GM12878 (cell line): Measurements from ENCODE around the gene CDC14B.

Source experiments
- CBX5 ChIP-seq: sonication (generic); IDR thresholded peaks from 2 replicates; pipeline ENCODE4 v1.6.1; 2016; ENCODE audit warnings: low read depth, moderate library complexity, mild to moderate bottlenecking, inconsistent platforms
- DPF2 ChIP-seq: fragments of 450-650 bp; IDR thresholded peaks from 2 replicates; pipeline ENCODE4 v1.6.1; 2017; ENCODE audit warnings: mild to moderate bottlenecking
- MEF2A ChIP-seq: IDR thresholded peaks from 2 replicates; pipeline ENCODE4 v1.6.1; 2011; ENCODE audit warnings: low read depth, mild to moderate bottlenecking, low read length, moderate library complexity; ENCODE audit not compliant: insufficient read depth
- RCOR1 ChIP-seq: conservative IDR thresholded peaks from 2 replicates; pipeline ENCODE4 v1.6.1; 2012; ENCODE audit warnings: low read depth, low read length, improper control_type of control experiment
- SIN3A ChIP-seq: IDR thresholded peaks from 2 replicates; pipeline ENCODE4 v1.6.1; 2012; ENCODE audit warnings: low read depth, low read length, improper control_type of control experiment
- SIX5 ChIP-seq: IDR thresholded peaks from 2 replicates; pipeline ENCODE4 v1.6.1; 2011; ENCODE audit warnings: mild to moderate bottlenecking, low read depth, low read length, moderate library complexity; ENCODE audit not compliant: severe bottlenecking
- TF ChIP-seq, protein P1 (sequence below), 3 experiments: IDR thresholded peaks in 2 of 3; conservative IDR thresholded peaks in 1 of 3; 2 replicates each; pipeline ENCODE4 v1.5.1; 2011; ENCODE audit warnings: low read depth in 3 of 3, low read length in 3 of 3, mild to moderate bottlenecking in 3 of 3, control low read depth in 2 of 3, moderate library complexity in 2 of 3, inconsistent platforms in 1 of 3, mixed read lengths in 1 of 3; ENCODE audit not compliant: control insufficient read depth in 2 of 3, insufficient read depth in 1 of 3; ENCODE audit errors: extremely low read depth in 1 of 3
- TF ChIP-seq, protein P2 (sequence below): fragments of 450-650 bp; IDR thresholded peaks from 2 replicates; pipeline ENCODE4 v1.6.1; 2016; ENCODE audit warnings: mild to moderate bottlenecking, moderate library complexity, borderline replicate concordance

DNA sequence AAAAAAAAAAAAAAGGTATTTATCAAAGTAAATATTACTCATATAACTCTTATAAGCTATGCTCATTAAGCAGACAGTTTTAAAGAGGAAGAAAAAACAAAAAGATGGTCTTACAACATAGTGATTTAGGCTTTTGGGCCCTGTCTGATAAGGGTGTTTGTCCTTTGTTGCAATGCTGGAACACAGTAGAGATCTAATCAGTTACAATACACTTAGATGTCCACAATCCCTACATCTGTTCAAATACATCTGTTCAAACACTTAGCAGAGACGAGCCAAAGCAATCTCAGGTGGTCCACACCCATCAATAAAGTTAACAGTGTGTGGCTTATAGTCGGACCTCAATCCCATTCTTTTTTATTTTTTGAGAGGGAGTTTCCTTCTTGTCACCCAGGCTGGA lies 24.5 kb upstream of the CDC14B start:
- no peak for TF ChIP-seq RCOR1
- TF ChIP-seq DPF2: no peak
- no peak for TF ChIP-seq CBX5
- TF ChIP-seq, protein P1, sequence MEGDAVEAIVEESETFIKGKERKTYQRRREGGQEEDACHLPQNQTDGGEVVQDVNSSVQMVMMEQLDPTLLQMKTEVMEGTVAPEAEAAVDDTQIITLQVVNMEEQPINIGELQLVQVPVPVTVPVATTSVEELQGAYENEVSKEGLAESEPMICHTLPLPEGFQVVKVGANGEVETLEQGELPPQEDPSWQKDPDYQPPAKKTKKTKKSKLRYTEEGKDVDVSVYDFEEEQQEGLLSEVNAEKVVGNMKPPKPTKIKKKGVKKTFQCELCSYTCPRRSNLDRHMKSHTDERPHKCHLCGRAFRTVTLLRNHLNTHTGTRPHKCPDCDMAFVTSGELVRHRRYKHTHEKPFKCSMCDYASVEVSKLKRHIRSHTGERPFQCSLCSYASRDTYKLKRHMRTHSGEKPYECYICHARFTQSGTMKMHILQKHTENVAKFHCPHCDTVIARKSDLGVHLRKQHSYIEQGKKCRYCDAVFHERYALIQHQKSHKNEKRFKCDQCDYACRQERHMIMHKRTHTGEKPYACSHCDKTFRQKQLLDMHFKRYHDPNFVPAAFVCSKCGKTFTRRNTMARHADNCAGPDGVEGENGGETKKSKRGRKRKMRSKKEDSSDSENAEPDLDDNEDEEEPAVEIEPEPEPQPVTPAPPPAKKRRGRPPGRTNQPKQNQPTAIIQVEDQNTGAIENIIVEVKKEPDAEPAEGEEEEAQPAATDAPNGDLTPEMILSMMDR (IDR thresholded peaks at IDR 0.05 in 2 of 3, conservative IDR thresholded peaks at IDR 0.05 in 1 of 3; ENCODE audit: control insufficient read depth in 2 of 3, extremely low read depth in 1 of 3, insufficient read depth in 1 of 3, low read depth in 3 of 3, low read length in 3 of 3): no peak
- TF ChIP-seq, protein P2, sequence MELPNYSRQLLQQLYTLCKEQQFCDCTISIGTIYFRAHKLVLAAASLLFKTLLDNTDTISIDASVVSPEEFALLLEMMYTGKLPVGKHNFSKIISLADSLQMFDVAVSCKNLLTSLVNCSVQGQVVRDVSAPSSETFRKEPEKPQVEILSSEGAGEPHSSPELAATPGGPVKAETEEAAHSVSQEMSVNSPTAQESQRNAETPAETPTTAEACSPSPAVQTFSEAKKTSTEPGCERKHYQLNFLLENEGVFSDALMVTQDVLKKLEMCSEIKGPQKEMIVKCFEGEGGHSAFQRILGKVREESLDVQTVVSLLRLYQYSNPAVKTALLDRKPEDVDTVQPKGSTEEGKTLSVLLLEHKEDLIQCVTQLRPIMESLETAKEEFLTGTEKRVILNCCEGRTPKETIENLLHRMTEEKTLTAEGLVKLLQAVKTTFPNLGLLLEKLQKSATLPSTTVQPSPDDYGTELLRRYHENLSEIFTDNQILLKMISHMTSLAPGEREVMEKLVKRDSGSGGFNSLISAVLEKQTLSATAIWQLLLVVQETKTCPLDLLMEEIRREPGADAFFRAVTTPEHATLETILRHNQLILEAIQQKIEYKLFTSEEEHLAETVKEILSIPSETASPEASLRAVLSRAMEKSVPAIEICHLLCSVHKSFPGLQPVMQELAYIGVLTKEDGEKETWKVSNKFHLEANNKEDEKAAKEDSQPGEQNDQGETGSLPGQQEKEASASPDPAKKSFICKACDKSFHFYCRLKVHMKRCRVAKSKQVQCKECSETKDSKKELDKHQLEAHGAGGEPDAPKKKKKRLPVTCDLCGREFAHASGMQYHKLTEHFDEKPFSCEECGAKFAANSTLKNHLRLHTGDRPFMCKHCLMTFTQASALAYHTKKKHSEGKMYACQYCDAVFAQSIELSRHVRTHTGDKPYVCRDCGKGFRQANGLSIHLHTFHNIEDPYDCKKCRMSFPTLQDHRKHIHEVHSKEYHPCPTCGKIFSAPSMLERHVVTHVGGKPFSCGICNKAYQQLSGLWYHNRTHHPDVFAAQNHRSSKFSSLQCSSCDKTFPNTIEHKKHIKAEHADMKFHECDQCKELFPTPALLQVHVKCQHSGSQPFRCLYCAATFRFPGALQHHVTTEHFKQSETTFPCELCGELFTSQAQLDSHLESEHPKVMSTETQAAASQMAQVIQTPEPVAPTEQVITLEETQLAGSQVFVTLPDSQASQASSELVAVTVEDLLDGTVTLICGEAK: no peak
- no peak for TF ChIP-seq SIX5
- TF ChIP-seq MEF2A: no peak
- no peak for TF ChIP-seq SIN3A
